OCI-LY7 (cell line): ENCODE data around the gene ANKRD13C. TPM values are rescaled to one million over a fixed set of nuclear protein-coding genes. Genes with fewer than 3 reads are reported as not detected.

Experiments
- BruUV-seq: library from RNA; stranded (reverse); fragments of 400-500 nt; replicated peaks from 2 replicates; lab custom pipeline; 2021; lab: Mats Ljungman, UMichigan
- CTCF ChIA-PET: fragments of 300-600 bp; sonication (Branson Sonifier 250); formaldehyde crosslinking; loops from one replicate; lab custom pipeline; 2022; ENCODE audit warnings: antibody characterized with exemption; ENCODE audit not compliant: unreplicated experiment; lab: Charles Lee
- POLR2A ChIA-PET: fragments of 300-600 bp; sonication (Branson Sonifier 250); formaldehyde crosslinking; loops from one replicate; lab custom pipeline; 2022; ENCODE audit warnings: antibody characterized with exemption; lab: Charles Lee
- DNase-seq: peaks from one replicate; pipeline ENCODE4 v3.0.0-alpha.2; 2015; ENCODE audit warnings: low spot score
- H2AFZ ChIP-seq: fragments of 200-600 bp; sonication (generic), shearing (Covaris generic); 2 replicates; pipeline ENCODE4 v1.6.1; 2014; ENCODE audit warnings: mild to moderate bottlenecking, antibody characterized with exemption, low read length, moderate library complexity
- H3K27ac ChIP-seq: fragments of 200-600 bp; sonication (generic); 2 replicates; pipeline ENCODE4 v1.5.1; 2014; ENCODE audit warnings: mixed run types, low read depth, mild to moderate bottlenecking, moderate library complexity, low read length, inconsistent platforms; ENCODE audit not compliant: poor library complexity, severe bottlenecking
- H3K36me3 ChIP-seq: fragments of 200-600 bp; sonication (generic); 2 replicates; pipeline ENCODE4 v1.6.1; 2014; ENCODE audit warnings: mild to moderate bottlenecking, antibody characterized with exemption, low read length, moderate library complexity, mixed read lengths; ENCODE audit not compliant: insufficient read depth
- H3K4me1 ChIP-seq: fragments of 200-600 bp; sonication (generic); 2 replicates; pipeline ENCODE4 v1.5.1; 2014; ENCODE audit warnings: mild to moderate bottlenecking, low read length; ENCODE audit not compliant: insufficient read depth, poor library complexity, severe bottlenecking
- H3K4me2 ChIP-seq: fragments of 200-600 bp; sonication (generic); 2 replicates; pipeline ENCODE4 v1.6.1; 2014; ENCODE audit warnings: mild to moderate bottlenecking, low read length
- H3K4me3 ChIP-seq: fragments of 200-600 bp; sonication (generic); 2 replicates; pipeline ENCODE4 v1.5.1; 2014; ENCODE audit warnings: mild to moderate bottlenecking, low read depth, low read length; ENCODE audit not compliant: poor library complexity, severe bottlenecking
- H3K79me2 ChIP-seq: fragments of 200-600 bp; sonication (generic); 2 replicates; pipeline ENCODE4 v1.6.1; 2016; ENCODE audit warnings: low read depth, mild to moderate bottlenecking, low read length, moderate library complexity, mixed read lengths; ENCODE audit not compliant: insufficient read depth
- H3K9me2 ChIP-seq: fragments of 200-600 bp; sonication (generic); 2 replicates; pipeline ENCODE4 v1.6.1; 2016; ENCODE audit warnings: mild to moderate bottlenecking, low read length, mixed read lengths; ENCODE audit not compliant: insufficient read depth
- H3K9me3 ChIP-seq: fragments of 200-600 bp; sonication (generic); 2 replicates; pipeline ENCODE4 v1.6.1; 2014; ENCODE audit warnings: mild to moderate bottlenecking, mixed run types, low read length, mixed read lengths
- H4K20me1 ChIP-seq: fragments of 200-600 bp; sonication (generic); 2 replicates; pipeline ENCODE4 v1.6.1; 2014; ENCODE audit warnings: mild to moderate bottlenecking, antibody characterized with exemption, low read length, moderate library complexity, mixed read lengths; ENCODE audit not compliant: insufficient read depth
- EZH2phosphoT487 ChIP-seq: fragments of 200-600 bp; sonication (generic); IDR thresholded peaks from 2 replicates; pipeline ENCODE4 v1.6.1; 2018; ENCODE audit warnings: low read depth, borderline replicate concordance, mild to moderate bottlenecking, mixed run types, antibody characterized with exemption, low read length, moderate library complexity, mixed read lengths
- intact Hi-C: fragments of 100-400 bp; cut with micrococcal nuclease; formaldehyde crosslinking; loops from one replicate; pipeline ENCODE4 v1.10.0; 2022; ENCODE audit not compliant: unreplicated experiment
- total RNA-seq, 2 experiments: library from RNA; depleted of rRNA in 1 of 2; stranded (reverse); fragments of >200 nt in 1 of 2; shearing (Covaris generic) in 1 of 2; gene quantifications; 2 replicates each; pipeline ENCODE4 v1.2.3, GENCODE V29; 2014 to 2022
- TF ChIP-seq, protein P1 (sequence below): fragments of 200-600 bp; sonication (generic); conservative IDR thresholded peaks from 2 replicates; pipeline ENCODE4 v1.5.1; 2014; ENCODE audit warnings: mild to moderate bottlenecking, antibody characterized with exemption, low read length, moderate library complexity, mixed read lengths

The ANKRD13C gene
- total RNA-seq, 2 experiments from 2014 or later = 17.3 to 22.1 TPM

DNA sequence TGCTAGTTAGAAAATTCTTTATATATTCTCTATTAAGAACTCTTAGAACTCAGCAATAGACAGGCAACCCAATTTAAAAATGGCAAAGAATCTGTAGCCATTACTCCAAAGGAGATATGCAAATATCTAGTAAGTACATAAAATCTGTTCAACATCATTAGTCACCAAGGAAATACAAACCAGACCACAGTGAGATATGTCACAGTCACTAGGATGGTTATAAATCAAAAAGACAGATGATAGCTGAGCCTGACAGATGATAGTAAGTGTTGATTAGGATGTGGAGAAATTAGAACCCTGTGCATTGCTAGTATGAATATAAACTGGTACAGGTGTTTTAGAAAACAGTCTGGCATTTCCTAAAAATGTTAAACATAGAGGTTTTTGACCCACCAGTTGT is 106.8 kb downstream of the ANKRD13C start:
- Histone ChIP-seq H3K36me3 (peaks cover 100% of the 10 kb centered on the region), H3K9me3 (no peaks in the 10 kb centered on the region), H3K4me3 (no peak overlapping the region), H3K4me2 (no peak overlapping the region), H3K27ac (no peak overlapping the region), H3K79me2 (peaks cover 6% of the 10 kb centered on the region; the same call in 1 of the 2 replicates), H3K9me2 (no peaks in the 10 kb centered on the region), H4K20me1 (peaks cover 20% of the 10 kb centered on the region), H3K4me1 (no peaks in the 10 kb centered on the region), H2AFZ (no peak overlapping the region)
- TF ChIP-seq, protein P1, sequence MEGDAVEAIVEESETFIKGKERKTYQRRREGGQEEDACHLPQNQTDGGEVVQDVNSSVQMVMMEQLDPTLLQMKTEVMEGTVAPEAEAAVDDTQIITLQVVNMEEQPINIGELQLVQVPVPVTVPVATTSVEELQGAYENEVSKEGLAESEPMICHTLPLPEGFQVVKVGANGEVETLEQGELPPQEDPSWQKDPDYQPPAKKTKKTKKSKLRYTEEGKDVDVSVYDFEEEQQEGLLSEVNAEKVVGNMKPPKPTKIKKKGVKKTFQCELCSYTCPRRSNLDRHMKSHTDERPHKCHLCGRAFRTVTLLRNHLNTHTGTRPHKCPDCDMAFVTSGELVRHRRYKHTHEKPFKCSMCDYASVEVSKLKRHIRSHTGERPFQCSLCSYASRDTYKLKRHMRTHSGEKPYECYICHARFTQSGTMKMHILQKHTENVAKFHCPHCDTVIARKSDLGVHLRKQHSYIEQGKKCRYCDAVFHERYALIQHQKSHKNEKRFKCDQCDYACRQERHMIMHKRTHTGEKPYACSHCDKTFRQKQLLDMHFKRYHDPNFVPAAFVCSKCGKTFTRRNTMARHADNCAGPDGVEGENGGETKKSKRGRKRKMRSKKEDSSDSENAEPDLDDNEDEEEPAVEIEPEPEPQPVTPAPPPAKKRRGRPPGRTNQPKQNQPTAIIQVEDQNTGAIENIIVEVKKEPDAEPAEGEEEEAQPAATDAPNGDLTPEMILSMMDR = no peak
- no peak for TF ChIP-seq EZH2phosphoT487
- ChIA-PET POLR2A (interaction anchor here (1.4 kb wide), 1 partner anchor 13 kb away, joined by 5 read pairs; no protein-coding TSS in a partner anchor), CTCF (no interaction called here)
- BruUV-seq = no TSS peak
- intact Hi-C loops = loop anchor here (10.0 kb wide), 1 partner anchor 817 kb away; no protein-coding TSS in a partner anchor
- DNase-seq = no peak

DNA sequence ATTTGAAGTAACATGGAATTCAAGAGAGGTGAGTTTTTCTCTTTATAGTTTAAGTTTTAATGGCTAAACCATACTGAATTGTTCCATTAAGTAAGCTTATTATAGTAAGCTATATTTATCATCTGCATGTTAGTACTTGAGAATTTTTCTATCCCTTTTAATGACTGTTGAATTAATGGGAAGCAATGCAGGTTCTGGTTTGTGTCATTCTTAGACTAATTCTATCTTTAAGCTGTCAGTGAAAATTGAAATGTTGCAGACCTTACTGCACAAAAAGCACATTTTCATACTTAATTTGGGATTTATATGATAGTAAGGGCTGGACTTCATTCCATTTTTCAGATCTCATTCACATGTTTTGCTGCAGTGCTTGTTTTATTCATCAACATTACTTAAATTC is 107.4 kb downstream of the ANKRD13C start:
- no peaks in the 10 kb centered on the region for H3K9me2 ChIP-seq
- no peak for TF ChIP-seq EZH2phosphoT487
- TF ChIP-seq, protein P1 = no peak
- POLR2A ChIA-PET = interaction anchor here (0.5 to 1.4 kb wide), 2 partner anchors 12 to 28 kb away, joined by 3 to 5 read pairs; no protein-coding TSS in a partner anchor
- no peak for DNase-seq
- no peaks in the 10 kb centered on the region for H3K9me3 ChIP-seq
- H3K79me2 ChIP-seq = peaks cover 6% of the 10 kb centered on the region; the same call in 1 of the 2 replicates
- intact Hi-C loops = loop anchor here (10.0 kb wide), 1 partner anchor 818 kb away; no protein-coding TSS in a partner anchor
- peaks cover 17% of the 10 kb centered on the region for H4K20me1 ChIP-seq
- no peak overlapping the region for H3K27ac ChIP-seq
- H3K4me3 ChIP-seq = no peak overlapping the region
- no peak overlapping the region for H2AFZ ChIP-seq
- peaks cover 100% of the 10 kb centered on the region for H3K36me3 ChIP-seq
- H3K4me2 ChIP-seq = no peak overlapping the region
- no peaks in the 10 kb centered on the region for H3K4me1 ChIP-seq
- BruUV-seq = no TSS peak
- CTCF ChIA-PET = no interaction called here

DNA sequence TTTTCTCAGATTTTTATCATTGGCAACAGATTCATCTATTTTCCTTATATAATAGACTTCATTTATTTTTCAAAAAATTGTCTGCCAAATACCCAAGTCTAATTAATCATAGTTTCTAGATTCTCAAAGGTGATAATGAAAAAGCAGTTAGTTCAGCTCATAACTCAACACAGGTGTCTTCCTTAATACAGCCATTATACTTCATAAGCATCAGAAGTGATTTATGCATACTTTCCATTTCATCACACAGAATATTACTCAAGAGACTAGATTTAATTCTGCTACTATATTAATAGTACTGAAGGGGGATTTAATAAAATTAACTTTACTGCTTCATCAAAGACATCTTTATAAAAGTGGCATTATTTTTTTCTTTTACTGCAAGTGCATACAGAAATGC is 114.6 kb downstream of the ANKRD13C start:
- Histone ChIP-seq H3K4me1 (no peaks in the 10 kb centered on the region), H2AFZ (no peak overlapping the region), H3K9me3 (no peaks in the 10 kb centered on the region), H3K9me2 (no peaks in the 10 kb centered on the region), H3K4me3 (no peak overlapping the region), H3K27ac (no peak overlapping the region), H3K4me2 (no peak overlapping the region), H3K79me2 (peaks cover 30% of the 10 kb centered on the region; the same call in 1 of the 2 replicates), H4K20me1 (peaks cover 19% of the 10 kb centered on the region), H3K36me3 (peaks cover 100% of the 10 kb centered on the region)
- intact Hi-C loops = loop anchor here (10.0 kb wide), 1 partner anchor 825 kb away; no protein-coding TSS in a partner anchor
- CTCF ChIA-PET = no interaction called here
- no peak for TF ChIP-seq EZH2phosphoT487
- TF ChIP-seq, protein P1 = no peak
- POLR2A ChIA-PET = interaction anchor here (0.6 kb wide), 1 partner anchor 41 kb away, joined by 3 read pairs; no protein-coding TSS in a partner anchor
- no TSS peak for BruUV-seq
- DNase-seq = no peak
